ENCODE data around the gene IFNAR2.

- no peak for TF ChIP-seq ZNF157 (tag by site-specific recombination; IDR thresholded peaks at IDR 0.05)
- no peak for TF ChIP-seq ZNF514 (tag by site-specific recombination; IDR thresholded peaks at IDR 0.05)
- TF ChIP-seq CTCF (tag by site-specific recombination; IDR thresholded peaks at IDR 0.05) = no peak
- no peak for TF ChIP-seq ZNF639 (tag by site-specific recombination; IDR thresholded peaks at IDR 0.05)
These were observed 21.2 kb upstream of the IFNAR2 start for GRCh38 chr21:33208534-33208933.
